Kidney (tissue), 14 donors: ENCODE results near the gene KCNK1. TPM values are rescaled to one million over a fixed set of nuclear protein-coding genes. Genes with fewer than 3 reads are reported as not detected.

Experiments
- DNase-seq, 5 donors: peaks; one replicate each; pipeline ENCODE4 v3.0.0-alpha.2; 2013 to 2020
- FAIRE-seq: peaks from 2 replicates; lab custom pipeline; 2012; peaks lifted over from hg19 to GRCh38; lab: Jason Lieb, UNC
- H3K27ac ChIP-seq, 2 donors: one replicate each; pipeline ENCODE4 v1.7.0; 2013; ENCODE audit warnings: low read depth in 2 of 2, low read length in 2 of 2, inconsistent platforms in 1 of 2
- H3K27me3 ChIP-seq: one replicate; pipeline ENCODE4 v1.7.1; 2013; ENCODE audit warnings: low read length, inconsistent platforms; ENCODE audit not compliant: control insufficient read depth, insufficient read depth
- H3K36me3 ChIP-seq, 3 donors: one replicate each; pipeline versions ENCODE4 v1.7.0 to v1.7.1; 2013; ENCODE audit warnings: low read length in 3 of 3, control low read depth in 1 of 3, inconsistent platforms in 1 of 3; ENCODE audit not compliant: insufficient read depth in 3 of 3, control insufficient read depth in 2 of 3
- H3K4me1 ChIP-seq, 3 donors: one replicate each; pipeline versions ENCODE4 v1.7.0 to v1.7.1; 2013; ENCODE audit warnings: low read length in 3 of 3, inconsistent platforms in 1 of 3, low read depth in 1 of 3; ENCODE audit not compliant: control insufficient read depth in 2 of 3, insufficient read depth in 2 of 3
- H3K4me3 ChIP-seq, 3 donors: one replicate each; pipeline versions ENCODE4 v1.7.0 to v1.8.1; 2013; ENCODE audit warnings: low read length in 3 of 3, control low read depth in 1 of 3, inconsistent platforms in 1 of 3
- H3K9ac ChIP-seq, 3 donors: one replicate each; pipeline versions ENCODE4 v1.7.0 to v1.7.1; 2013; ENCODE audit warnings: low read length in 3 of 3, control low read depth in 1 of 3, inconsistent platforms in 1 of 3
- H3K9me3 ChIP-seq, 3 donors: one replicate each; pipeline versions ENCODE4 v1.7.0 to v1.7.1; 2013; ENCODE audit warnings: low read length in 3 of 3, control low read depth in 1 of 3, inconsistent platforms in 1 of 3; ENCODE audit not compliant: control insufficient read depth in 2 of 3, insufficient read depth in 1 of 3
- CTCF ChIP-seq: IDR thresholded peaks from 3 replicates; pipeline ENCODE4 v1.5.1; 2012; ENCODE audit warnings: mild to moderate bottlenecking, moderate library complexity, borderline replicate concordance; ENCODE audit not compliant: insufficient read depth; ENCODE audit errors: extremely low read depth
- intact Hi-C: fragments of 100-400 bp; cut with DNase I; formaldehyde crosslinking; loops from one replicate; pipeline ENCODE4 v1.11.1; 2022
- polyA plus RNA-seq: library from polyadenylated mRNA; stranded (reverse); fragments of 350-450 nt; fragmentation: Illumina TruSeq; extraction: RNeasy Lipid Tissue Mini Kit (QIAGEN cat#74804); gene quantifications from one replicate; pipeline ENCODE4 v1.2.3, GENCODE V29; 2014; ENCODE audit warnings: low read depth, low replicate concordance; ENCODE audit not compliant: insufficient read depth
- total RNA-seq: library from RNA; stranded (reverse); fragmentation: NEBNext Ultra II Directional; extraction: Animal tissue kit (Norgen Biotek cat#: 25700); gene quantifications from one replicate; pipeline ENCODE4 v1.2.1, GENCODE V29; 2021
- donor health status: control.
- donor health status: control.
- donor health status: control.
- donor health status: control.
- donor health status: control.
- donor health status: DM: yes; HTN: yes; CAD: no.
- donor health status: Normal renal cell carcinoma (clear cell type).

KCNK1 gene
- total and polyA plus RNA-seq, 2 donors from 2014 or later: 10.0 to 10.7 TPM

DNA sequence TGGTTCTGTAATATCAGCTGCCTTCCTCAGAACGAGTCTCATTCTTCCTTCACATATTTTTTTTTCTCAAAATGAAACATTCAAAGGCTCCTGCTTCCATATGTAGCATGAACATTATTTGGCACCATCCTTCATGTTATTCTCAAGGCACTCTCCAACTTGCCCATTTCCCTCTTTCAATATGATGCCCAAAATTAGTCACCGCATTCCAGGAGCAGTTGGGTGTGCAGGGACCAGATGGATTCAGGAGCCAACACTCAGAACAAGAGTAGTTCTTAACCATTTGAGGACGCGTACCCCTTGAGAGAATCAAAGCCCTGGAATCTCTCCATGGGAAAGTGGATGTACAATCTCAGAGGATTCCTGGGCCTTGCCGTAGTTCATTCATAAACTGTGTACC is 50.3 kb downstream of the KCNK1 start:
- intact Hi-C loops: no loop called here
- Histone ChIP-seq H3K27me3 (no peaks in the 10 kb centered on the region), H3K27ac (no peak overlapping the region), H3K4me1 (no peaks in the 10 kb centered on the region), H3K36me3 (no peaks in the 10 kb centered on the region), H3K4me3 (no peak overlapping the region), H3K9me3 (no peaks in the 10 kb centered on the region), H3K9ac (no peak overlapping the region)
- TF ChIP-seq CTCF: no peak
- no peak for DNase-seq
- no peak for FAIRE-seq

DNA sequence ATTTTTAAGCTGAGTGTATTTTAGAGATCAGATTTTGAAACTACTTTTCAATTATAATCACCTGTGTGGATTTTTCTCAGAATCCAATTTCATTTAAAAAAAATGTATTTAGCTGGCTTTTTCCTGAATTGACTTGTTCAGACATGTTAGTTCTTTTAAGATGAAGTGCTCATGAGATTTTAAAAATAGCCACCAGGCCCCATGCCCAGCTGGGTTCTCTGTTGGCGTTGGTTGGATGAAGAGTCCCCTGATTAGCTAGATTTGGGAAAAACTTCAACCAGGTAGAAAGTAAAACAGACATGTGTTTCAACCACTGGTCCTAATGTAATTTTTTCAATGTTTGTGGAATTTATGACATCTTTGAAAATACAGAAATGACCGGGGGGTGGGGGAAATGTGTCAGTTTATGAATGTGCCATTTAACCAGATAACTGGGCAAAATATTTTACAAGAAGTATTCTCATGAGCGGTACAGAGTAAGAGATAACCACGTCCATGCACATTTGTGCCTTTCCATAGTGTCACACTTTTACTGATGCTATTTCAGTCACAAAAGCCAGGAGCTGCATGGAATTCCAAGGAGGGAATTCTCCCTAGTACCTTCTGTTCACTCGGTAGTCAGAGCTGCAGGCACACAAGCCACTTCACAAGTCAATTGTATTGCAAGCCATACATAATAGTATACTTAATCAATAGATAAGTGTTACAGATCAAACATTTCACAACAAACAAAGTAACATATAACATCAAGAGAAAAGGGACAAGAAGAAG is 51.1 kb downstream of the KCNK1 start:
- Histone ChIP-seq H3K4me1 (peaks cover 0 to 3% (median 0%) of the 10 kb centered on the region in 3 donors), H3K36me3 (no peaks in the 10 kb centered on the region), H3K9ac (no peak overlapping the region), H3K27ac (no peak overlapping the region), H3K27me3 (no peaks in the 10 kb centered on the region), H3K4me3 (no peak overlapping the region), H3K9me3 (no peaks in the 10 kb centered on the region)
- DNase-seq (no peak), FAIRE-seq (no peak)
- intact Hi-C loops: no loop called here
- no peak for TF ChIP-seq CTCF

GRCh38 chr1:233665575-233666270 is 51.8 kb downstream of the KCNK1 start:
- Histone ChIP-seq H3K9ac (no peak overlapping the region), H3K4me1 (peaks cover 0 to 3% (median 0%) of the 10 kb centered on the region in 3 donors), H3K4me3 (no peak overlapping the region), H3K9me3 (no peaks in the 10 kb centered on the region), H3K36me3 (no peaks in the 10 kb centered on the region), H3K27me3 (no peaks in the 10 kb centered on the region), H3K27ac (no peak overlapping the region)
- intact Hi-C loops: no loop called here
- DNase-seq (no peak), FAIRE-seq (no peak)
- TF ChIP-seq CTCF: no peak
